B cell (primary cell): ENCODE data around the gene FAM53A. TPM values are rescaled to one million over a fixed set of nuclear protein-coding genes. Genes with fewer than 3 reads are reported as not detected.

ENCODE experiments used
- ATAC-seq: fragments of 200-7000 bp; cut with Tn5 transposase; one replicate; pipeline ENCODE4 v1.10.0; 2021; ENCODE audit warnings: low read depth, mild to moderate bottlenecking, moderate number of reproducible peaks, moderate library complexity
- CTCF ChIA-PET: fragments of 350-600 bp; sonication (Branson Sonifier 250); formaldehyde crosslinking; loops from one replicate; lab custom pipeline; 2021; ENCODE audit warnings: antibody characterized with exemption, inconsistent platforms; lab: Charles Lee
- POLR2A ChIA-PET: fragments of 350-600 bp; sonication (Branson Sonifier 250); formaldehyde crosslinking; loops from one replicate; lab custom pipeline; 2021; ENCODE audit warnings: antibody characterized with exemption; lab: Charles Lee
- DNase-seq: peaks from one replicate; pipeline ENCODE4 v3.0.0; 2013
- H2AFZ ChIP-seq: 2 replicates; pipeline ENCODE4 v1.6.1; 2012; ENCODE audit warnings: mild to moderate bottlenecking, low read depth, low read length; ENCODE audit not compliant: insufficient read depth, poor library complexity, severe bottlenecking
- H3K27ac ChIP-seq, 2 donors: 1 replicate in 1 of 2; 2 replicates in 1 of 2; pipeline ENCODE4 v1.5.1; 2012 to 2013; ENCODE audit warnings: low read length in 2 of 2, mild to moderate bottlenecking in 2 of 2, moderate library complexity in 1 of 2
- H3K27me3 ChIP-seq, 4 experiments: fragments of 200-600 bp in 1 of 4; sonication (generic) in 1 of 4; replicated peaks in 1 of 4; 1 replicate in 2 of 4; 2 replicates in 2 of 4; pipeline versions ENCODE4 v1.6.1 to v1.7.0; 2013 to 2016; ENCODE audit warnings: low read length in 3 of 4, mild to moderate bottlenecking in 2 of 4, mixed read lengths in 1 of 4, moderate library complexity in 1 of 4; ENCODE audit not compliant: insufficient read depth in 4 of 4, control insufficient read depth in 3 of 4; ENCODE audit errors: control extremely low read depth in 1 of 4
- H3K36me3 ChIP-seq, 2 experiments: replicated peaks in 1 of 2; 1 replicate in 1 of 2; 2 replicates in 1 of 2; pipeline versions ENCODE4 v1.6.1 to v1.7.1; 2013; ENCODE audit warnings: low read length in 1 of 2; ENCODE audit not compliant: insufficient read depth in 2 of 2, control insufficient read depth in 1 of 2; ENCODE audit errors: control extremely low read depth in 1 of 2, extremely low read depth in 1 of 2
- H3K4me1 ChIP-seq, 2 donors: fragments of 200-600 bp in 1 of 2; sonication (generic) in 1 of 2; 1 replicate in 1 of 2; 2 replicates in 1 of 2; pipeline versions ENCODE4 v1.5.1 to v1.6.1; 2013 to 2017; ENCODE audit warnings: low read length in 2 of 2; ENCODE audit not compliant: control insufficient read depth in 2 of 2, insufficient read depth in 2 of 2
- H3K4me2 ChIP-seq: replicated peaks from 2 replicates; pipeline ENCODE3; 2012; ENCODE audit warnings: mild to moderate bottlenecking, low read depth, low read length; ENCODE audit not compliant: poor library complexity, severe bottlenecking
- H3K4me3 ChIP-seq, 5 experiments: fragments of 200-600 bp in 1 of 5; sonication (generic) in 1 of 5; 1 replicate in 3 of 5; 2 replicates in 2 of 5; pipeline versions ENCODE4 v1.5.1 to v1.7.0; 2011 to 2016; ENCODE audit warnings: low read length in 4 of 5, mild to moderate bottlenecking in 4 of 5, low read depth in 2 of 5, control low read depth in 1 of 5, moderate library complexity in 1 of 5; ENCODE audit not compliant: insufficient read depth in 1 of 5; ENCODE audit errors: control extremely low read depth in 1 of 5, extremely low read depth in 1 of 5
- H3K79me2 ChIP-seq: fragments of 200-600 bp; sonication (generic); one replicate; pipeline ENCODE4 v1.6.0; 2016; ENCODE audit warnings: low read length; ENCODE audit not compliant: control insufficient read depth, insufficient read depth
- H3K9ac ChIP-seq: fragments of 200-600 bp; sonication (generic); 2 replicates; pipeline ENCODE4 v1.6.1; 2017; ENCODE audit warnings: mild to moderate bottlenecking, low read length, moderate library complexity
- H3K9me3 ChIP-seq, 3 donors: one replicate each; pipeline versions ENCODE4 v1.6.1 to v1.7.1; 2013; ENCODE audit warnings: low read length in 2 of 3; ENCODE audit not compliant: control insufficient read depth in 2 of 3, insufficient read depth in 1 of 3; ENCODE audit errors: control extremely low read depth in 1 of 3
- H4K20me1 ChIP-seq: 2 replicates; pipeline ENCODE4 v1.6.0; 2012; ENCODE audit warnings: mild to moderate bottlenecking, low read length; ENCODE audit not compliant: insufficient read depth, control insufficient read depth, poor library complexity, severe bottlenecking
- H3K27ac Mint-ChIP-seq: one replicate; pipeline ENCODE4 v1.8.0; 2021; ENCODE audit warnings: mixed read lengths
- H3K27me3 Mint-ChIP-seq: one replicate; pipeline ENCODE4 v1.8.0; 2021; ENCODE audit warnings: mixed read lengths
- H3K4me1 Mint-ChIP-seq: one replicate; pipeline ENCODE4 v1.8.0; 2021; ENCODE audit warnings: mixed read lengths
- H3K4me3 Mint-ChIP-seq: one replicate; pipeline ENCODE4 v1.8.0; 2021; ENCODE audit warnings: mixed read lengths
- H3K9me3 Mint-ChIP-seq: one replicate; pipeline ENCODE4 v1.8.0; 2022; ENCODE audit warnings: mixed read lengths; ENCODE audit not compliant: insufficient read depth
- CTCF ChIP-seq: fragments of 200-600 bp; IDR thresholded peaks from one replicate; pipeline ENCODE4 v1.8.0; 2022; ENCODE audit warnings: antibody characterized with exemption, mild to moderate bottlenecking
- EZH2 ChIP-seq: IDR thresholded peaks from 2 replicates; pipeline ENCODE4 v1.6.1; 2012; ENCODE audit warnings: borderline replicate concordance, low read depth, mild to moderate bottlenecking, moderate library complexity, low read length; ENCODE audit not compliant: insufficient read depth, poor library complexity, severe bottlenecking
- WGBS: methylation state at CpG from one replicate; pipeline ENCODE4 v1.1.5; 2013; ENCODE audit warnings: missing lambda C conversion rate; ENCODE audit not compliant: insufficient coverage; 5-methylcytosine and 5-hydroxymethylcytosine counted together
- intact Hi-C: fragments of 100-400 bp; cut with micrococcal nuclease; formaldehyde crosslinking; loops from one replicate; pipeline ENCODE4 v1.10.0; 2022
- polyA plus RNA-seq: library from polyadenylated mRNA; depleted of rRNA; stranded (reverse); fragments of >200 nt; gene quantifications from 2 replicates; pipeline ENCODE4 v1.2.3, GENCODE V29; 2012
- small RNA-seq: library from RNA; depleted of rRNA; stranded (forward); fragments of <200 nt; gene quantifications from one replicate; pipeline ENCODE3, GENCODE V24; 2012; ENCODE audit warnings: low replicate concordance, low read depth; ENCODE audit not compliant: insufficient read length
- total RNA-seq, 2 donors: library from RNA; stranded (reverse); fragments of 120-200 nt in 1 of 2; gene quantifications; 1 replicate in 1 of 2; 2 replicates in 1 of 2; pipeline versions ENCODE4 v1.2.3 to v1.2.4, GENCODE V29; 2013 to 2022

Gene FAM53A
- total and polyA plus RNA-seq, 2 donors (not counting 1 experiment from before 2014, with no cell fraction given), result 2.2 to 4.2 TPM

- Mint-ChIP-seq H3K27me3 (peaks cover 11% of the 10 kb centered on the region), H3K27ac (no peak overlapping the region), H3K4me1 (no peaks in the 10 kb centered on the region), H3K9me3 (peaks cover 14% of the 10 kb centered on the region), H3K4me3 (no peak overlapping the region)
- H3K4me1 ChIP-seq, result no peaks in the 10 kb centered on the region
- WGBS, result 100% methylated on average over 1 of the region's 3 CpGs
- H3K36me3 ChIP-seq, result no peaks in the 10 kb centered on the region
- no peak overlapping the region for H3K4me3 ChIP-seq
- no peaks in the 10 kb centered on the region for H3K79me2 ChIP-seq
- DNase-seq, result no peak
- H4K20me1 ChIP-seq, result no peaks in the 10 kb centered on the region
- H3K9ac ChIP-seq, result no peak overlapping the region
- H3K9me3 ChIP-seq, result peaks cover 5 to 43% (median 21%) of the 10 kb centered on the region in 3 donors
- ChIA-PET POLR2A (no interaction called here), CTCF (no interaction called here)
- H3K4me2 ChIP-seq, result no peak overlapping the region
- intact Hi-C loops, result no loop called here
- no peak for ATAC-seq
- H3K27me3 ChIP-seq, result no peaks in the 10 kb centered on the region
- H3K27ac ChIP-seq, result no peak overlapping the region
- H2AFZ ChIP-seq, result no peak overlapping the region
- no peak for TF ChIP-seq CTCF
- TF ChIP-seq EZH2, result no peak
These were observed 93.0 kb downstream of the FAM53A start for GRCh38 chr4:1591107-1591506.

GRCh38 chr4:1590244-1590643 lies 93.9 kb downstream of the FAM53A start:
- Histone ChIP-seq H3K79me2 (no peaks in the 10 kb centered on the region), H3K4me2 (no peak overlapping the region), H2AFZ (no peak overlapping the region), H3K4me1 (no peaks in the 10 kb centered on the region), H3K4me3 (no peak overlapping the region), H3K36me3 (no peaks in the 10 kb centered on the region), H3K9ac (no peak overlapping the region), H3K27ac (no peak overlapping the region), H4K20me1 (no peaks in the 10 kb centered on the region), H3K9me3 (peaks cover 5 to 40% (median 21%) of the 10 kb centered on the region in 3 donors), H3K27me3 (no peaks in the 10 kb centered on the region)
- TF ChIP-seq CTCF, result no peak
- TF ChIP-seq EZH2, result no peak
- Mint-ChIP-seq H3K27me3 (peaks cover 11% of the 10 kb centered on the region), H3K27ac (no peak overlapping the region), H3K9me3 (peaks cover 14% of the 10 kb centered on the region), H3K4me1 (no peaks in the 10 kb centered on the region), H3K4me3 (no peak overlapping the region)
- POLR2A ChIA-PET, result no interaction called here
- DNase-seq (no peak), ATAC-seq (no peak)
- 0% methylated on average over 1 of the region's 4 CpGs for WGBS
- intact Hi-C loops, result no loop called here
- CTCF ChIA-PET, result no interaction called here

Small RNA genes lying within 50 kb of the gene (small RNA-seq; reads per million reads assigned to genes)
- not detected for gene RF00019

Other genes starting within 250 kb of the FAM53A start
- 31.8 and 33.9 TPM in 2 replicates for gene SLBP, start 28.0 kb upstream of the FAM53A start, total RNA-seq
- gene SLBP, start 28.0 kb upstream of the FAM53A start, polyA plus RNA-seq, result 19.4 and 30.7 TPM in 2 replicates
- gene TMEM129, start 37.0 kb upstream of the FAM53A start, total RNA-seq, result 41.0 and 41.9 TPM in 2 replicates
- 43.6 and 76.5 TPM in 2 replicates for gene TMEM129, start 37.0 kb upstream of the FAM53A start, polyA plus RNA-seq
- 47.9 and 54.5 TPM in 2 replicates for gene TACC3, start 37.2 kb upstream of the FAM53A start, total RNA-seq
- gene TACC3, start 37.2 kb upstream of the FAM53A start, polyA plus RNA-seq, result 29.5 and 38.1 TPM in 2 replicates
- gene FGFR3, start 109.0 kb upstream of the FAM53A start, total RNA-seq, result not detected in 2 replicates
- not detected in 2 replicates for gene FGFR3, start 109.0 kb upstream of the FAM53A start, polyA plus RNA-seq
- gene LETM1, start 171.8 kb upstream of the FAM53A start, total RNA-seq, result 44.8 and 45.1 TPM in 2 replicates
- 28.5 and 34.3 TPM in 2 replicates for gene LETM1, start 171.8 kb upstream of the FAM53A start, polyA plus RNA-seq
- gene NSD2, start 187.1 kb upstream of the FAM53A start, total RNA-seq, result 64.8 and 71.9 TPM in 2 replicates
- gene NSD2, start 187.1 kb upstream of the FAM53A start, polyA plus RNA-seq, result 14.2 and 20.1 TPM in 2 replicates